CD4-positive, alpha-beta T cell treated with Interleukin-10 for 1 hour (primary cell): ENCODE data around the gene CLIP3.

Experiments used
- DNase-seq: peaks from one replicate; pipeline ENCODE4 v3.0.0-alpha.2; 2020

Gene CLIP3

DNA sequence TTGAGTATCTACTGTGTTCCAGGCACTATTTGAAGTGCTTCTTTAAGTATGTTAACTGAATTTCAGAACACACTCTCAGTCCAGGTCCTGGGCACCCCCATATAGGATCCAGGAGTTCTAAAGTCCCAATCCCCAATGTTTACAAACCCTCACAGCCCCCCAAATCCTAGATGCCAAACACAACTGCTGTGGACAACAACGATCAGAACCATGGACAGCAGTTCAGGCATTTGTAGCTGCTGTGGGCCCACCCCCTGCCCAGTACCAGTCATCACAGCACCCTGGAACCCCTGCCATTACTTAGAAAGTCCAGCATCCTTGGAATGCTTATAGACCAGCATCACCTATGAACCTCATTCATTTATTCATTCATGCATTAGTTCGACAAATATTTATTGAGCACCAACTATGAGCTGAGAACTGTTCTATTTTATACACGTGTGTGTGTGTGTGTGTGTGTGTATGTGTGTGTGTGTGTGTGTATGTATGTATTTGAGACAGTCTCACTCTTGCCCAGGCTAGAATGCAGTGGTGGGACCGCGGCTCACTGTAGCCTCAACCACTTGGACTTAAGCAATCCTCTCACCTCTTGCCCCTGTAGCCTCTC, 57.0 kb downstream of the CLIP3 start:
- DNase-seq, result no peak

DNA sequence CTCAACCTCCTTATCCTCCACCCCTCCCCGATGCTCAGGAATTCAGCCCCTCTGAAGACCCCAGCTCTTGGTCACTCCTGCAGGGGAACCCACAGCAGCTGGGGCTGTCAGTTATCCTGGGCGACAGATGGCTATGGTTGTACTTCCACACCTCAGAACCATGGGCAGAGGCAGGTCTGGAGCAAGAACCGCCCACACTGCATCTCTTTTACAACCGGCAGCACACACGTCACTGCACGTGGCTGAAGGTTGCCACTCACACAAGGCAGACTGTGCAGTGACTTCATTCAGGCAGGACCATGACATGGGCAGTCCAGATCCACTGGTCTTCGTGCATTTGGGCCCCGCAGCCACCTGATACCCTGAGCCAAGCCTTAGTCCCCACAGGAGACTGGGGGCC, 59.2 kb downstream of the CLIP3 start:
- DNase-seq, result no peak

DNA sequence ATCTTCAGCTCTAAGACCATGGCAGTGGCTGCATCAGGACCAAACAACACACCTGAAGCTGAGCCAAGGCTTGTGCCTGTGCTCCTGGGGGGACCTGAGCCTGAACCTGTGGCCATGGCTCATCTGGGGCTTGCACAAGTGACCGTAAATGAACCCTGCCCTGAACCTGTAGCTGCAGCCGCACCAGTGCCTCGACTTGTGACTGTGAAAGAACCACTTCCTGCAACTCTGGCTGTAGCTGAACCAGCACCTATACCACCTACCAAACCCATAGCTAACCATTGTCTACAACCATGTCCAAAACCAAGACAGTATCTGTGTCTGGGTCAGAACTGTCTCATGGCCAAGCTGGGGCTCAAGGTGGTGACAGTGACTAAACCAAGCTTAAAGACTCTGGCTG, 65.9 kb downstream of the CLIP3 start:
- DNase-seq, result peak; percentile 16
